ENCODE results near the gene DNAH10. TPM values are rescaled to one million over a fixed set of nuclear protein-coding genes. Genes with fewer than 3 reads are reported as not detected.
"Not testable (repeated sequence)": the region's sequence is repeated elsewhere in the genome, so short reads cannot be mapped to it uniquely, and the experiment has no call there.

DNAH10 gene
- total RNA-seq, 2 experiments from 2014 or later: 0.12 to 0.17 TPM

DNA sequence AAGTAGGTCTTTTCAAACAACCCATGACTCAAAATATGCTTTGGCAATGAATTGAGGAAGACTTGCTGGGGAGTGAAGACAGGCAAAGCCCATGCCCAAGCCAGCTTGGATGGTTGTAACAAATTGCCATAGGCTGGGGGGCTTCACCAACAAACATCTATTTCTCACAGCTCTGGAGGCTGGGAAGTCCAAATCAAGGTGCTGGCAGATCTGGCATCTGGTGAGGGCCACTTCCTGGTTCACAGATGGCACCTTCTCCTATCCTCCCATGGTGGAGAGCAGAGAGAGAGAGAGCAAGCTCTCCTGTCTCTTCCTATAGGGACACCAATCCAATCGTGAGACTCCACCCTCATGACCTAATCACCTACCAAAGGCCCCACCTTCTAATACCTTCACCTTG is 11.3 kb downstream of the DNAH10 start:
- Mint-ChIP-seq H3K9me3 (peaks cover 13% of the 10 kb centered on the region), H3K4me3 (no peak overlapping the region), H3K27me3 (peaks cover 4% of the 10 kb centered on the region), H3K4me1 (peaks cover 1% of the 10 kb centered on the region), H3K27ac (no peak overlapping the region), H3K36me3 (ENCODE audit: low read depth) (no peaks in the 10 kb centered on the region)
- POLR2A ChIA-PET: no interaction called here
- no peak for DNase-seq
- CTCF ChIA-PET: interaction anchor here (1.1 kb wide), 1 partner anchor 21 kb away, joined by 4 read pairs; no protein-coding TSS in a partner anchor

DNA sequence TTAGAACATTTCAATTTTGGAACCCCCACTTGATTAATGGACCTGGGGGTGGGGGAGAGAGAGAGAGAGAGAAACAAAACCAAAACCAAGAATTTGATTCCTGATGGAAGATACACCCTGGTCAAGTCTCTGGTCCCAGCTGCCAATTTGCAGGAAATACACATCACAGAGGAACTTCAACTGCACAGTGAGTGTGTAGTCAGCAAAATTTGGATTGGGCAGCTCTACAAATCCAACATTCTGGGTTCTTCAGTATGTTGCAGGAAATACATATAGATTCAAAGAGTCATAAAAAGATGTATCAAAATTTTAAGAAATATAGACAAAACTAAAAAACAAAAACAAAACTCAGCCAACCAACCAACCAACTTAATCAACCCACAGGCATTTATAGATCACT is 17.4 kb downstream of the DNAH10 start:
- Mint-ChIP-seq H3K4me1 (no peaks in the 10 kb centered on the region), H3K9me3 (peaks cover 10% of the 10 kb centered on the region), H3K36me3 (ENCODE audit: low read depth) (no peaks in the 10 kb centered on the region), H3K27ac (no peak overlapping the region), H3K4me3 (no peak overlapping the region), H3K27me3 (peaks cover 6% of the 10 kb centered on the region)
- ChIA-PET POLR2A (no interaction called here), CTCF (interaction anchor here (0.6 to 0.9 kb wide), 3 partner anchors 62 to 243 kb away, joined by 3 to 5 read pairs (median 3); no protein-coding TSS in a partner anchor)
- DNase-seq: no peak

DNA sequence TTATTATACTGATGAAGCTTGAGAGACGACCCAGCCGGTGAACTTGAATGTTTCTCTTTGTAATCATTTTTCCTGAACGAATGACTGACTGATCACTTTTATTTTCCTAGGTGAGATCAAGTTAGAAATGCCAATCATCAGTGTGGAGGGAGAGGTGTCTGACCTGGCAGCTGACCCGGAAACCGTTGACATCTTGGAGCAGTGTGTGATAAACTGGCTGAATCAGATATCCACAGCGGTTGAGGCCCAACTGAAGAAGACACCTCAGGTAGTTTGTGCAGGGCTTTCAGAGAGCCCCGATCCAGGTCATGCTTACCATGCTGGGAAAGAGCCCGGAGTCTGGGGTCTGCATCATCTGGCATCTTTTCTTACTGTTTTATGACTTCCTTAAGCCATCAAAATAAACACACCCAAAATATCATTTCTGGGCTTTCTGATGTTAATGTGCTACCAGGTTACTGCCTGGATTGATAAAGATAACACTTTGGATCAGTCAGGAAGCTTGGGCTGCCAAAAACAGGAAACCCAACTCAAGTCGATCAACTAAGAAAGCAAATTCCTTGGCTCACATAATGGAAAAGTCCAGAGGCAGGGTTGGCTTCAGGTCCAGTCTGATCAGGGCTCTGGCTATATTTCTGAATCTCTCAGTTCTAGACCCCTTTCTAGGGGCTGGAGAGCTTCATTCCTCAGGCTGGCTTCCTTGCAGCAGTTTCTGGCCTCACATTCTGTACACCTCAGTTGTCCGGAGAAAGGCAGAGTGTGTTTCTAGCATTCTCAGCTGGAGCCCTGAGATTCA is 21.1 kb downstream of the DNAH10 start:
- ChIA-PET CTCF (interaction anchor here (1.3 kb wide), 1 partner anchor 11 kb away, joined by 4 read pairs; no protein-coding TSS in a partner anchor), POLR2A (no interaction called here)
- no peaks in the 10 kb centered on the region for H3K36me3 Mint-ChIP-seq (ENCODE audit: low read depth)
- no peak for DNase-seq
- no peaks in the 10 kb centered on the region for H3K4me1 Mint-ChIP-seq
- no peak overlapping the region for H3K27ac Mint-ChIP-seq
- H3K4me3 Mint-ChIP-seq: no peak overlapping the region
- peaks cover 6% of the 10 kb centered on the region for H3K27me3 Mint-ChIP-seq
- H3K9me3 Mint-ChIP-seq: no peaks in the 10 kb centered on the region

DNA sequence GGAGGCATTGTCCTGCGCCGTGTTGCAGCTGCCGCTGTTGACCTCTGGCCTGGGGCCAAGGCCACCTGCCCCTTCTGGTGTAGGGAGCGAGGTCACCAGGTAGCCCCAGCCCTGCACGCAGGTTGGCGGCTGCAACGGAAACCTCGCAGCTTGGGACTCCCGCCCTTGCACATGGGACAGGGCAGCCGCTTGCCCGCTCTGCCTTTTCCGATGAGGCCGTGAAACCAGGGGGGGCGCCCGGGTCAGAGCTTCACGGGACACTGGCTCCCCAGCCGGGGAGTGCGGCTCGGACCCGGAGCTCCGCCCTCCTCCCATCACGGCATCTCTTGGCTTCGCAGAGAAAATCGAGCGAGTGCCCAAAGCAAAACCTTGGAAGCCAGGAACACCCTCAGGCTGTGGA is 25.4 kb downstream of the DNAH10 start:
- H3K9me3 Mint-ChIP-seq: no peaks in the 10 kb centered on the region
- CTCF ChIA-PET: no interaction called here
- no peak for DNase-seq
- no peak overlapping the region for H3K4me3 Mint-ChIP-seq
- H3K36me3 Mint-ChIP-seq (ENCODE audit: low read depth): no peaks in the 10 kb centered on the region
- H3K27me3 Mint-ChIP-seq: peaks cover 2% of the 10 kb centered on the region
- POLR2A ChIA-PET: no interaction called here
- H3K27ac Mint-ChIP-seq: no peak overlapping the region
- H3K4me1 Mint-ChIP-seq: no peaks in the 10 kb centered on the region

DNA sequence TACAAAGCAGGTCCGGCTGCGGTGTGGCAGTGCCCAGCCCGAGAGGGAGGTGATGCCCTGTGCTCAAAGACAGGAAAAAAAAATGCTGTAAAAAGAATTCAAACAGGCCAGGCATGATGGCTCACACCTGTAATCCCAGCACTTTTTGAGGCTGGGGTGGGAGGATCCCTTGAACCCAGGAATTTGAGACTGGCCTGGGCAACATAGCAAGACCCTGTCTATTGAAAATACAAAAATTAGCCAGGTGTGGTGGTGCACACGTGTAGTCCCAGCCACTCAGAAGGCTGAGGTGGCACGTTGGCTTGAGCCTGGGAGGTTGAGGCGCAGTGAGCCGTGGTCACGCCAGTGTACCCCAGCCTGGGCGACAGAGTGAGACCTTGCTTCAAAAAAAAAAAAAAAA is 26.4 kb downstream of the DNAH10 start:
- Mint-ChIP-seq H3K4me3 (no peak overlapping the region), H3K9me3 (no peaks in the 10 kb centered on the region), H3K27ac (no peak overlapping the region), H3K4me1 (no peaks in the 10 kb centered on the region), H3K36me3 (ENCODE audit: low read depth) (no peaks in the 10 kb centered on the region), H3K27me3 (peaks cover 1% of the 10 kb centered on the region)
- no peak for DNase-seq
- POLR2A ChIA-PET: no interaction called here
- CTCF ChIA-PET: no interaction called here

DNA sequence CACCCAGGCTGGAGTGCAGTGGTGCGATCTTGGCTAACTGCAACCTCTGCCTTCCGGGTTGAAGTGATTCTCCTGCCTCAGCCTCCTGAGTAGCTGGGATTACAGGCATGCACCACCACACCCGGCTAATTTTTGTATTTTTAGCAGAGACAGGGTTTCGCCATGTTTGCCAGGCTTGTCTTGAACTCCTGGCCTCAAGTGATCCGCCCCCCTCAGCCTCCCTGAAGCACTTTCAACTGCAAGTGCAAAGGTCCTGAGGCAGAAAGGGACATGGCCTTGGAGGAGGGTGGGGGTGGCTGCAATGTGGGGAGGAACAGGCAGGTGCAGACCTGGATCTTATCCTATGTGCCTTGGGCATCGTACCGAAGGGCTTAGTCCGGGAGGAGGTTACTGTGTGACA is 27.3 kb downstream of the DNAH10 start:
- CTCF ChIA-PET; H3K4me1 Mint-ChIP-seq; H3K9me3 Mint-ChIP-seq; POLR2A ChIA-PET; DNase-seq; H3K27me3 Mint-ChIP-seq; H3K36me3 Mint-ChIP-seq (ENCODE audit: low read depth); H3K4me3 Mint-ChIP-seq; H3K27ac Mint-ChIP-seq: not testable (repeated sequence)

DNA sequence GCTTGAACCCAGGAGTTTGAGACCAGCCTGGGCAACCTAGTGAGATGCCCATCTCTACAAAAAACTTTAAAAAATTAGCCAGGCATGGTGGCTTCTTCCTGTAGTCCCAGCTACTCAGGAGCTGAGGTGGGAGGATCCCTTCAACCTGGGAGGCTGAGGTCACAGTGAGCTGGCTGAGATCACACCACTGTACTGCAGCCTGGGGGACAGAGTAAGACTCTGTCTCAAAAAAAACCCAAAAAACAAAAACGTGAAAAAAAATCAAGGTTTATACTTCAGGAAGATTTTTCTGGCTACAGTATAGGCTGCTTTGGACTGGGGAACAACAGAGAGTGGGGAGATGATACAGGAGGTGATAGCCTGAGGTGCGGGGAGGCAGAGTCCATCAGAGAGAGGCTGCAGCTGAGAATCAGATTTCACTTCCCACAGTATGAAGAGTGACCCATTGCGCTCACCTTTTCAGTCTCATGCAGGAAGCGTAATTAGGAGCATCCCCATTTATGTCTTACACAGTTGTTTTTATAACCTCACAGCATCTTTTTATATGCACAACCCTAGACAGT is 28.9 kb downstream of the DNAH10 start:
- Mint-ChIP-seq H3K27ac (no peak overlapping the region), H3K36me3 (ENCODE audit: low read depth) (no peaks in the 10 kb centered on the region), H3K4me1 (no peaks in the 10 kb centered on the region), H3K9me3 (no peaks in the 10 kb centered on the region), H3K27me3 (no peaks in the 10 kb centered on the region), H3K4me3 (no peak overlapping the region)
- DNase-seq: no peak
- POLR2A ChIA-PET: no interaction called here
- CTCF ChIA-PET: interaction anchor here (1.0 kb wide), 1 partner anchor 13 kb away, joined by 4 read pairs; no protein-coding TSS in a partner anchor

DNA sequence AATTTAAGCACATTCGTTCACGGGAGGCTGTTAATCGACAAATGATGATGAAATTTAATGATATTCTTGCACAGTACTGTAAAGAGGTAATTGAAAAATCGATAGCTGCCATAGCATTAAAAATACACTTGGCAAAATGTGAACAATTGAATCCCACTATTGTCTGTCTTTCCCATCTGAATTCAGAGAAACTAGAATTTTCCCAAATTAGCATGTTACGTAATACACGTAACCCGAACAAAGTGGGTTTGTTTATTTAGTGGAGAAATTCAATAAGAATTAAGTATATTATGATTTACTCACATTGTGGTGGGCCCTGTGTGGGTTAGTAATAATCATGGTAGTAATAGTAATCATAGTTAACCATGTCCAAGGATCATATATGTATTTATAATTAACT is 31.9 kb downstream of the DNAH10 start:
- Mint-ChIP-seq H3K27me3 (no peaks in the 10 kb centered on the region), H3K27ac (no peak overlapping the region), H3K9me3 (no peaks in the 10 kb centered on the region), H3K36me3 (ENCODE audit: low read depth) (no peaks in the 10 kb centered on the region), H3K4me1 (no peaks in the 10 kb centered on the region), H3K4me3 (no peak overlapping the region)
- CTCF ChIA-PET: no interaction called here
- no peak for DNase-seq
- POLR2A ChIA-PET: no interaction called here

DNA sequence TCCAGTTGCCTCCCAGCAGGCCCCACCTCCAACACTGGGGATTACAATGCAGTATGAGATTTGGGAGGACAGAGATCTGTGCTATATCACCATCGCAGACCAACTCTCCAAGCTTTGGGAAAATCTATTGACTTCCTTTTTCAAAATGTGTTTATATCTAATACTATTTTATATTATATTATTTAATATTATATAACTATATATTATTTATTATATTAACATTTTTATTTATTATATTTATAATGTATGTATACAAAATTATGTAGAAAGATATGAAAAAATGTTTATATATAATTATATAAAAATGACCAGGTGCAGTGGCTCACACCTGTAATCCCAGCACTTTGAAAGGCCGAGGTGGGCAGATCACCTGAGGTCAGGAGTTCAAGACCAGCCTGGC is 36.4 kb downstream of the DNAH10 start:
- POLR2A ChIA-PET: no interaction called here

DNA sequence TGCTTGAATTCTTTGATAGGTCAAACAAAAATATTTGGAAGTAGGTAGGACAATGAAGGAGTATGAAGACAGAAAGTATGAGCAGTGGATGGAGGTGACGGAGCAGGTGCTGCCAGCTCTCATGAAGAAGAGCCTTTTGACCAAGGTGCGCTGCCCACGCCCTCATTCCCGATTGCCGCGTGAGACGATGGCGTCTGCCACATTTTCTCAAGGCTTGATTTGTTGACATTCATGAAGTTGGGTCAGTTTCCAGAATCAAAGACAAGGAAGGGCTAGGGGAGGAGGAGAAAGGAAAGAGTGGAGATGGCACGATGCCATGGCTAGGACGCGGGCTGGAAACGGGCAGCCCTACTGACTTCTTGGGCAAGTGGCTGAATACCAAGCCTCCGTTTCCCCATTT is 37.1 kb downstream of the DNAH10 start:
- CTCF ChIA-PET: no interaction called here
- H3K36me3 Mint-ChIP-seq (ENCODE audit: low read depth): no peaks in the 10 kb centered on the region
- H3K9me3 Mint-ChIP-seq: no peaks in the 10 kb centered on the region
- H3K27ac Mint-ChIP-seq: no peak overlapping the region
- no peaks in the 10 kb centered on the region for H3K27me3 Mint-ChIP-seq
- DNase-seq: no peak
- no peaks in the 10 kb centered on the region for H3K4me1 Mint-ChIP-seq
- POLR2A ChIA-PET: no interaction called here
- H3K4me3 Mint-ChIP-seq: no peak overlapping the region

More for the DNA sequence above, 36.4 kb downstream of the DNAH10 start:
- H3K4me3 Mint-ChIP-seq: no peak overlapping the region
- H3K4me1 Mint-ChIP-seq: no peaks in the 10 kb centered on the region
- H3K36me3 Mint-ChIP-seq (ENCODE audit: low read depth): no peaks in the 10 kb centered on the region
- CTCF ChIA-PET: interaction anchor here (0.7 kb wide), 1 partner anchor 589 kb away, joined by 4 read pairs; no protein-coding TSS in a partner anchor
- no peaks in the 10 kb centered on the region for H3K9me3 Mint-ChIP-seq
- no peak overlapping the region for H3K27ac Mint-ChIP-seq
- no peaks in the 10 kb centered on the region for H3K27me3 Mint-ChIP-seq
- DNase-seq: no peak

DNA sequence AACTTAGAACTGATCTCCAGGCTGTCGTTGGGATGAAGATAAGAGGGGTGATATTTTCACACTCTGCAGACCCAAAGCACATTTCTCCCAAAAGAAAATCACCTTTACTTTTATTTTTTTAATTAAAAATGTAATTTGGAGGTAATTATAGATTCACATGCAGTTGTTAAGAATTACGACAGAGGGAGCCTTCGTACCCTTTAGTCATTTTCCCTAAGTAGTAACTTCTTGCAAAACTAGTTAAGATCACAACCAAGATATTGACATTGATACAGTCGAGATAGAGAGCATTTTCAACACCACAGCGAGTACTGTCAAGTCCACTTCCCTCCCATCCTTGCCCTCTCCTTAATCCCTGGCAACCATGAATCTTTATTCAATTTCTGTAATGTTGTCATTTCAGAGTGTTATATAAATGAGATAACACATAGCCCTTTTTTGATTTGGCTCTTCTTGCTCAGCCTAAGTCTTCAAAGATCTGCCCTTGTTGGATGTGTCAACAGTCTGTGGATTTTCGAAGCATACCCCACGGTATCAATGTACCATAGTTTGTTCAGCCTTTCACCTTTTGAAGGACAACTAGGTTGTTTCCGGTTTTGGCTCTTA is 39.6 kb downstream of the DNAH10 start:
- H3K4me3 Mint-ChIP-seq: no peak overlapping the region

DNA sequence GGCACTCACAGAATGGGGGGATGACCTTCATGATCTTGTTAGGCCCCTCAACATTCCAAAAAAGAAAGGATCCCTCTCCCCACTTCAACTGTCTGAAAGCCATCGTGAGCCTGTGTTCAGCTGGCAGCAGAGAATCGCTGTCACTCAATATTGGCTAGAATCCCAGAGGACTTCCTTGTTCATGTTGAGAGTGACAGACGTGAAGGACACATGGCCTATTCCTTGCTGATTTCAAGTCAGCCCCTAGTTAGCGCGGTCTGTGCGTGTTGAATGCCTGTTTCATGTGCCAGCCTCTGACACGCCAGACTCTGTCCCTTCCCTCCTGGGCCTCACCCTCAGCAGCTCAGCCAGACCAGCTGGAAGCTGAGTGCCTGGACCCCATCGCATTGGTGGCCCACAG is 43.1 kb downstream of the DNAH10 start:
- POLR2A ChIA-PET: no interaction called here
- H3K9me3 Mint-ChIP-seq: no peaks in the 10 kb centered on the region
- H3K27me3 Mint-ChIP-seq: peaks cover 9% of the 10 kb centered on the region
- no peak for DNase-seq
- H3K4me1 Mint-ChIP-seq: no peaks in the 10 kb centered on the region
- H3K36me3 Mint-ChIP-seq (ENCODE audit: low read depth): no peaks in the 10 kb centered on the region
- no peak overlapping the region for H3K4me3 Mint-ChIP-seq
- CTCF ChIA-PET: no interaction called here
- H3K27ac Mint-ChIP-seq: no peak overlapping the region

More for the DNA sequence above, 39.6 kb downstream of the DNAH10 start:
- Mint-ChIP-seq H3K4me1 (no peaks in the 10 kb centered on the region), H3K27me3 (no peaks in the 10 kb centered on the region), H3K36me3 (ENCODE audit: low read depth) (no peaks in the 10 kb centered on the region), H3K27ac (no peak overlapping the region), H3K9me3 (no peaks in the 10 kb centered on the region)
- CTCF ChIA-PET: no interaction called here
- no peak for DNase-seq
- POLR2A ChIA-PET: no interaction called here

DNA sequence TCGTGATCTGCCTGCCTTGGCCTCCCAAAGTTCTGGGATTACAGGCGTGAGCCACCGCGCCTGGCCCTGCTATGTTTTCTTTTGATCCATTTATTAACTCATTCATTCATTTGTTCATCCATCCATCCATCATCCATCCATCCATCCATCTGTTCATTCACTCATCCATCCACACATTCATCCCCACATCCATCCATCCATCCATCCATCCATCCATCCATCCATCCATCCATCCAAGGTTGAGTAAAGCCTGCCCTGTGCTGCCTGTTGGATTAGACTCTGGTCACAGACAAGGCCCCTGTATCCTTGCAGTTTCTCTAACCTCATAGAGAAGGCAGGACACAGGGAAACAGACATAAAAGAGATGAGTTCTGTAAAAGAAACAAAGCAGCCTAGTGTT is 44.9 kb downstream of the DNAH10 start:
- Mint-ChIP-seq H3K36me3 (ENCODE audit: low read depth) (no peaks in the 10 kb centered on the region), H3K4me1 (no peaks in the 10 kb centered on the region), H3K27me3 (peaks cover 9% of the 10 kb centered on the region), H3K9me3 (no peaks in the 10 kb centered on the region), H3K27ac (no peak overlapping the region), H3K4me3 (no peak overlapping the region)
- ChIA-PET CTCF (no interaction called here), POLR2A (no interaction called here)
- no peak for DNase-seq

All from activated CD4-positive, alpha-beta T cell treated with anti-CD3 and anti-CD28 coated beads, Interleukin-2, amount 10 ng/mL, durations not matched to agents 7 days and 5 days (primary cell).